Prostate gland (tissue), 2 donors: Measurements from ENCODE around the gene ARHGEF28.

Experiments used
- CTCF ChIP-seq, 4 experiments: fragments of 200-600 bp in 2 of 4; fragments of 450-650 bp in 2 of 4; sonication (generic) in 2 of 4; IDR thresholded peaks; 1 replicate in 3 of 4; 2 replicates in 1 of 4; pipeline ENCODE4 v1.5.1; 2016 to 2019; ENCODE audit warnings: antibody characterized with exemption in 4 of 4, mild to moderate bottlenecking in 2 of 4, moderate library complexity in 2 of 4
- POLR2AphosphoS5 ChIP-seq: sonication (generic); formaldehyde crosslinking; IDR thresholded peaks from one replicate; pipeline ENCODE4 v1.6.1; 2017; ENCODE audit warnings: antibody characterized with exemption

GRCh38 chr5:73641811-73642210 lies 15.8 kb downstream of the ARHGEF28 start:
- TF ChIP-seq POLR2AphosphoS5 (no peak), CTCF (IDR thresholded peaks at IDR 0.05) (no peak)
